Osteoblast (primary cell): ENCODE results near the gene SIRT2. TPM values are rescaled to one million over a fixed set of nuclear protein-coding genes. Genes with fewer than 3 reads are reported as not detected.

Experiments used
- DNase-seq: peaks from one replicate; pipeline ENCODE4 v3.0.0; 2011; ENCODE audit warnings: low spot score, mixed read lengths; ENCODE audit not compliant: insufficient read length; ENCODE audit errors: missing footprints
- H2AFZ ChIP-seq: 2 replicates; pipeline ENCODE4 v1.6.0; 2011; ENCODE audit warnings: mild to moderate bottlenecking, low read length
- H3K27ac ChIP-seq: 2 replicates; pipeline ENCODE4 v1.5.1; 2011; ENCODE audit warnings: mild to moderate bottlenecking, low read depth, low read length, moderate library complexity
- H3K27me3 ChIP-seq: 2 replicates; pipeline ENCODE4 v1.6.0; 2012; ENCODE audit warnings: mild to moderate bottlenecking, control low read depth, inconsistent platforms, low read length, moderate library complexity; ENCODE audit not compliant: insufficient read depth
- H3K36me3 ChIP-seq: 2 replicates; pipeline ENCODE4 v1.5.1; 2011; ENCODE audit warnings: mild to moderate bottlenecking, low read length, control low read depth, moderate library complexity; ENCODE audit not compliant: insufficient read depth
- H3K4me1 ChIP-seq: 2 replicates; pipeline ENCODE4 v1.5.1; 2011; ENCODE audit warnings: mild to moderate bottlenecking, low read length, control low read depth, moderate library complexity; ENCODE audit not compliant: insufficient read depth
- H3K4me2 ChIP-seq: 2 replicates; pipeline ENCODE4 v1.6.0; 2011; ENCODE audit warnings: mild to moderate bottlenecking, low read length; ENCODE audit not compliant: insufficient read depth
- H3K4me3 ChIP-seq: fragments of 200-600 bp; sonication (generic); 3 replicates; pipeline ENCODE4 v1.5.1; 2012; ENCODE audit warnings: mild to moderate bottlenecking, low read length, inconsistent platforms; ENCODE audit not compliant: insufficient read depth
- H3K79me2 ChIP-seq: 2 replicates; pipeline ENCODE4 v1.6.0; 2012; ENCODE audit warnings: mild to moderate bottlenecking, low read length, control low read depth, inconsistent platforms; ENCODE audit not compliant: insufficient read depth
- H3K9me3 ChIP-seq: 2 replicates; pipeline ENCODE4 v1.5.1; 2011; ENCODE audit warnings: low read depth, low read length, control low read depth
- H4K20me1 ChIP-seq: 2 replicates; pipeline ENCODE4 v1.6.0; 2012; ENCODE audit warnings: mild to moderate bottlenecking, low read length, control low read depth; ENCODE audit not compliant: insufficient read depth
- total RNA-seq: library from RNA; depleted of rRNA; stranded (reverse); fragments of >200 nt; gene quantifications from 2 replicates; pipeline ENCODE4 v1.2.3, GENCODE V29; 2012
- TF ChIP-seq, protein P1 (sequence below): IDR thresholded peaks from 2 replicates; pipeline ENCODE4 v1.5.1; 2011; ENCODE audit warnings: mild to moderate bottlenecking, low read depth, low read length, moderate library complexity; ENCODE audit errors: extremely low read depth

SIRT2 gene
- total RNA-seq, 1 donor = 77.4 TPM

DNA sequence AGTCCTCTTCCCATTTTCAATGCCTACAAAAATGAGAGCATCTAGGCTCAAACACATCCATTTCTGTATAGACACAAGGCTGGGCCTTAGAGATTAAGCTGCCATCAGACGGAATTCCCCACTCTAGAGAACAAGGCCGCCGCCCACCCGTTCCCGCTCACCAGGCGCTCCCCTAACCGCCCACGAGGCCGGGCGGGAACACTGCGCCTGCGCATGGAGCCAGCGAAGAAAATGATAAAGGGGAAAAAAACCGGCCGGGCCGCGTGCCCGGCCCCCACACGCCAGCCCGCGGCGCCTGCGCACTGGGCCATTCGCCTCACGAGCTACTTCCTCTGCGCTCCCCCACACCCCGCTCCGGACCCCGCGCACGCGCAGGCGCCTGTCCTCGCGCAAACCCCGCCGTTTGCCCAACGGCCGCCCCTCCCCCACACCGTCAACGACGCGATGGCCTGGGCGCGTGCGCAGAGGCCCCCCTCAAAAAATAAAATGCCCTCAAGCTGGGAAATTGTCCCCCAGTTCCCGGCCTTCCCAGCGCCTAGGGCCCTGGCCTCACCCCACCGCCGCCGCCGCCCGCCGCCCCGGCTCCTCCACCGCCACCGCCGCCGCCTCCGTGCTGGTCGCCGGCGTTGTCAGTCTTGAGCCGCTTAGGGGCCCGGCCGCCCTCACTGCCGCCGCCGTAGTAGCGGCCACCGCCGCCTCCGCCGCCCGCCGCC lies 50.1 kb downstream of the SIRT2 start:
- H3K79me2 ChIP-seq = peaks cover 49% of the 10 kb centered on the region
- peaks cover 27% of the 10 kb centered on the region for H3K4me1 ChIP-seq
- H3K4me2 ChIP-seq = peak overlapping the region; percentile 88
- TF ChIP-seq, protein P1, sequence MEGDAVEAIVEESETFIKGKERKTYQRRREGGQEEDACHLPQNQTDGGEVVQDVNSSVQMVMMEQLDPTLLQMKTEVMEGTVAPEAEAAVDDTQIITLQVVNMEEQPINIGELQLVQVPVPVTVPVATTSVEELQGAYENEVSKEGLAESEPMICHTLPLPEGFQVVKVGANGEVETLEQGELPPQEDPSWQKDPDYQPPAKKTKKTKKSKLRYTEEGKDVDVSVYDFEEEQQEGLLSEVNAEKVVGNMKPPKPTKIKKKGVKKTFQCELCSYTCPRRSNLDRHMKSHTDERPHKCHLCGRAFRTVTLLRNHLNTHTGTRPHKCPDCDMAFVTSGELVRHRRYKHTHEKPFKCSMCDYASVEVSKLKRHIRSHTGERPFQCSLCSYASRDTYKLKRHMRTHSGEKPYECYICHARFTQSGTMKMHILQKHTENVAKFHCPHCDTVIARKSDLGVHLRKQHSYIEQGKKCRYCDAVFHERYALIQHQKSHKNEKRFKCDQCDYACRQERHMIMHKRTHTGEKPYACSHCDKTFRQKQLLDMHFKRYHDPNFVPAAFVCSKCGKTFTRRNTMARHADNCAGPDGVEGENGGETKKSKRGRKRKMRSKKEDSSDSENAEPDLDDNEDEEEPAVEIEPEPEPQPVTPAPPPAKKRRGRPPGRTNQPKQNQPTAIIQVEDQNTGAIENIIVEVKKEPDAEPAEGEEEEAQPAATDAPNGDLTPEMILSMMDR = no peak
- H3K27me3 ChIP-seq = no peaks in the 10 kb centered on the region
- peak; percentile 99 for DNase-seq
- peaks cover 43% of the 10 kb centered on the region for H3K36me3 ChIP-seq
- H2AFZ ChIP-seq = no peak overlapping the region
- peaks cover 45% of the 10 kb centered on the region for H4K20me1 ChIP-seq
- H3K27ac ChIP-seq = peak overlapping the region; percentile 70
- H3K4me3 ChIP-seq = peak overlapping the region; percentile 91
- no peaks in the 10 kb centered on the region for H3K9me3 ChIP-seq

DNA sequence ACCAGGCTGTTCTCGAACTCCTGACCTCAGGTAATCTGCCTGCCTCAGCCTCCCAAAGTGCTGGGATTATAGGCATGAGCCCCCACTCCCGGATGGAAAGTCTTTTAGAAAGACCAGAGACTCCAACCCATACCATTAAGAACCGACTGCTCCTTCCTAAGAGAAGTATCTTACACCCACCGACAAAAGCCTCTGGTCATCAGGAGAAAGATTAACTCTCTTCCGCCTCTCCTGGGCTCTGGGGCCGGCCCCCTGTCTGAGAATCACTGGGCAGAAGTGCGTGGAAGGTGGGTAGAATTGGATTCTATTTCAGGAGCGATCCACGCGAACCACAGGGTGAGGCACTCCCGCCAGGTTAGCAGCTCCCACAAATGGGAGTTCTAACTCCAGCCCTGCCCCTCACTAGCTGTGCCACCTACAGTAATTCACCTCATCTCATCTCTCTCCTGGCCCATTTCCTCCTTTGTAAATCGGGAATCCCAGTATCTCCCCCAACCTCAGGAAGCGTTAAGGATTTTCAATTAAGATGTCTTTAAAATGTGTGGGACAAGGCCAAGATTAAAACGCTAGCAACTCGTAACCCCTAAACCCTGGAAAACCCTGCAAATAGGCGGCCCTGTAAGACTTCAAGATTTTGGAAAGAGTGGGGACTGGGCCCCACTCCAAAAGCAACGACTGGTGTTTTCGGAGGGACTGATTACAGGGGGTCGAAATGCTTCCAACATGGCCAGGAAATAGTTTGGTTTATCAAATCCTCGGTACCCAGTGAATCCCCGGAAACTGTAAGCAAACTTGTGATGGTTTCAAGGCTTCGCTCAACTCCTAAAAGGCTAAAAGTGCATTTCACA lies 50.9 kb downstream of the SIRT2 start:
- H3K36me3 ChIP-seq = peaks cover 51% of the 10 kb centered on the region
- peaks cover 27% of the 10 kb centered on the region for H3K4me1 ChIP-seq

DNA sequence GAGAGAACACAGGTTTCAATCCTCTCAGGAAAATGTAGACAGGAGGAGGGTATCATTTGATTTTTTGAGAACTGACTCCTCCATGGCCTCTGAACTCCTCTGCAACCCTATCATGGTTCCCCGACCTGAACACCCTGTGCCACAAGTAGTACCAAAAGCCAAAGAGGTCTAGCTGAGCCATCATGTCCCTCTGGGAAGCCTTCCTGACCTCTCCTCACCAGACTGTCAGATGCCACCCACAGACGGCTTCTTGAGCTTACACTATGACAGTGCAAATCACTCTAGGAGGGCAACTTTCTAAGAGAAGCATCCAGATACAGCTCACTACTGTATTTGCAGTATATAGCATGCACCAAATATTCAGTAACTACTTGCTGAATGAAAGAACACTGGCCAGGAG lies 53.3 kb downstream of the SIRT2 start:
- H3K36me3 ChIP-seq = peaks cover 75% of the 10 kb centered on the region
- H3K4me2 ChIP-seq = no peak overlapping the region
- H3K9me3 ChIP-seq = no peaks in the 10 kb centered on the region
- H3K4me3 ChIP-seq = no peak overlapping the region
- DNase-seq = no peak
- H3K79me2 ChIP-seq = peaks cover 81% of the 10 kb centered on the region
- peak overlapping the region; percentile 19 for H3K27ac ChIP-seq
- H4K20me1 ChIP-seq = peaks cover 76% of the 10 kb centered on the region
- H2AFZ ChIP-seq = no peak overlapping the region
- peaks cover 20% of the 10 kb centered on the region for H3K4me1 ChIP-seq
- no peaks in the 10 kb centered on the region for H3K27me3 ChIP-seq
- TF ChIP-seq, protein P1 = no peak

More for the DNA sequence above, 50.9 kb downstream of the SIRT2 start:
- Histone ChIP-seq H3K4me2 (peak overlapping the region; percentile 88), H3K4me3 (peak overlapping the region; percentile 91), H2AFZ (no peak overlapping the region), H3K27me3 (no peaks in the 10 kb centered on the region), H3K27ac (peak overlapping the region; percentile 70), H4K20me1 (peaks cover 53% of the 10 kb centered on the region), H3K79me2 (peaks cover 57% of the 10 kb centered on the region), H3K9me3 (no peaks in the 10 kb centered on the region)
- peak; percentile 75 for DNase-seq
- TF ChIP-seq, protein P1 = no peak
